GM13976 (cell line): ENCODE data around the gene FSTL5.

Experiments used
- DNase-seq: peaks from one replicate; pipeline ENCODE4 v3.0.0; 2012; ENCODE audit warnings: low spot score
- in situ Hi-C: fragments of 300-500 bp; cut with MboI; formaldehyde crosslinking; loops from one replicate; pipeline ENCODE4 v1.12.0; 2022; ENCODE audit warnings: low sequenced_read_pairs, mixed read lengths, inconsistent platforms; ENCODE audit not compliant: unreplicated experiment
- TF ChIP-seq, protein P1 (sequence below): IDR thresholded peaks from 2 replicates; pipeline ENCODE4 v1.5.1; 2012; ENCODE audit warnings: borderline replicate concordance, mild to moderate bottlenecking; ENCODE audit not compliant: insufficient read depth; ENCODE audit errors: extremely low read depth, missing control alignments, control extremely low read depth

FSTL5 gene

DNA sequence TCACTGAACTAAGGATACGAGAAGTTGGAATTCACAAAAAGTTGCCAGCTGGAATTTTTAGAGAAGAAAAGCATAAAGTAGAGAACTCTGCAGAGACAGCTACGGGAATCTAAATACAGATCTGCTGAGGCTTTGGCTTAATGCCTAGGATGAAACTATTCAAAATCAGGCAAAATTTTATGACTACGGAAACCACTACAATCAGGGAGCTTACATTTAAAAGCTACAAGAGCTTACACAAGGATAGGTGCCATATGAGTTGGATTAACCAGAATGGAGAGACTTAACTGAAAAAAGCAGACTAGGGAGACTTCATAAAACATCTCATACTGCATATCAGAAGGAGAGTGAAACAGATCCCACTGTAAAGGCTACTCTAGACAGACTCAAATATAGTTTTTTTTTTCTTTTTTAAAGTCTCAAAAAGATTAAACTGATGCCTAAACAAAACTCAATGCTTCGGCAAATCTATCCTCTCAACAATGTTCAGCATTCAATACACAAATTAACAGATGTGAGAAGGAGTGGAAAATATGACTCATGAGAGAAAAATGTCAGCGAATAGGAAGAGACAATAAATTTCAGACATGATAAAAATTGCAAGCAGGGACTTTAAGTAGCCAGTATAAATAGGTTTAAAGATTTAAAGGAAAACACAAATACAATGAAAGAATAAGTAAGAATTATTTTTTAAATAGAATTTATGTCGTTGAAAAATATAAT lies 586.1 kb downstream of the FSTL5 start:
- TF ChIP-seq, protein P1, sequence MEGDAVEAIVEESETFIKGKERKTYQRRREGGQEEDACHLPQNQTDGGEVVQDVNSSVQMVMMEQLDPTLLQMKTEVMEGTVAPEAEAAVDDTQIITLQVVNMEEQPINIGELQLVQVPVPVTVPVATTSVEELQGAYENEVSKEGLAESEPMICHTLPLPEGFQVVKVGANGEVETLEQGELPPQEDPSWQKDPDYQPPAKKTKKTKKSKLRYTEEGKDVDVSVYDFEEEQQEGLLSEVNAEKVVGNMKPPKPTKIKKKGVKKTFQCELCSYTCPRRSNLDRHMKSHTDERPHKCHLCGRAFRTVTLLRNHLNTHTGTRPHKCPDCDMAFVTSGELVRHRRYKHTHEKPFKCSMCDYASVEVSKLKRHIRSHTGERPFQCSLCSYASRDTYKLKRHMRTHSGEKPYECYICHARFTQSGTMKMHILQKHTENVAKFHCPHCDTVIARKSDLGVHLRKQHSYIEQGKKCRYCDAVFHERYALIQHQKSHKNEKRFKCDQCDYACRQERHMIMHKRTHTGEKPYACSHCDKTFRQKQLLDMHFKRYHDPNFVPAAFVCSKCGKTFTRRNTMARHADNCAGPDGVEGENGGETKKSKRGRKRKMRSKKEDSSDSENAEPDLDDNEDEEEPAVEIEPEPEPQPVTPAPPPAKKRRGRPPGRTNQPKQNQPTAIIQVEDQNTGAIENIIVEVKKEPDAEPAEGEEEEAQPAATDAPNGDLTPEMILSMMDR: no peak
- in situ Hi-C loops: no loop called here
- DNase-seq: no peak

DNA sequence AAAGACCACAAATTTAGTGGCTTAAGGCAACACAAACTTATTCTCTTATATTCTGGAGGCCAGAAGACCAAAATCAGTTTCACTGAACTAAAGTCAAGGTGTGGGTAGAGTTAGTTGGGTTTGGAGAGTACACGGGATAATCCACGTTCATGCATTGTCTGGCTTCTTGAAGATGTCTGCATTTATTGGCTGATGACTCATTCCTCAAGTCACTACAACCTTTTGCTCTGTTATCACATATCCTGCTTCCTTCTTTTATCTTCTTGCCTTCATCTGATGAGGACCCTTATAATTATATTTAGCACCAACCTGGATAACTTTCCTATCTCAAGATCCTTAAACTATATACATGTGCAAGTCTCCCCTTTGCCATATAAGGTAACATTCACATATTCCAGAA lies 590.0 kb downstream of the FSTL5 start:
- no peak for DNase-seq
- TF ChIP-seq, protein P1: no peak
- in situ Hi-C loops: no loop called here

DNA sequence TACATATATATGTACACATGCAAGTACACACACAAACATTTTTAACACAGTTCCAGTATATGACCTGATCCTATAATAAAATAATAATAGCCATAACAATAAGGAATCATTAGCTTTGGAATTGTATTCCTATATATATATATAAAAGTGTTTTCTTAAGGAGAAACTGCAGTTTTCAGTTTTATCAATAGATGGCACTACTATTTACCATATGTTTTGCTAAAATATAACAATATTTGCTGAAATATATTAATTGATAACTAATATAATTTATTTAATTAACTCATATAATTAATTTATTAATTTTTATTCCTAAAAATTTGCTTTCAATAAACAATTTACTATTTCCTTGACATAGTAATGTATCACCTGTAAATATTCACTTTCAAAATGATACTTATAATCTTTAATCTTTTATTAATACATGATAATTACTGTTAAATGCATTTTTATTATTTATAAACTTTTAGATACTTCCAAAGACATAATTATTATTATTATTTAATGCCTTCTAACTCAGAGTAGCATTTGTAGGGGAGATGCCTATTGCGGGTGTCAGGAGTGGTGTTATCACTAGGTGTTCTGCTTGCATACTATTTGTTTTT lies 599.5 kb downstream of the FSTL5 start:
- TF ChIP-seq, protein P1: no peak
- no peak for DNase-seq
- in situ Hi-C loops: no loop called here

DNA sequence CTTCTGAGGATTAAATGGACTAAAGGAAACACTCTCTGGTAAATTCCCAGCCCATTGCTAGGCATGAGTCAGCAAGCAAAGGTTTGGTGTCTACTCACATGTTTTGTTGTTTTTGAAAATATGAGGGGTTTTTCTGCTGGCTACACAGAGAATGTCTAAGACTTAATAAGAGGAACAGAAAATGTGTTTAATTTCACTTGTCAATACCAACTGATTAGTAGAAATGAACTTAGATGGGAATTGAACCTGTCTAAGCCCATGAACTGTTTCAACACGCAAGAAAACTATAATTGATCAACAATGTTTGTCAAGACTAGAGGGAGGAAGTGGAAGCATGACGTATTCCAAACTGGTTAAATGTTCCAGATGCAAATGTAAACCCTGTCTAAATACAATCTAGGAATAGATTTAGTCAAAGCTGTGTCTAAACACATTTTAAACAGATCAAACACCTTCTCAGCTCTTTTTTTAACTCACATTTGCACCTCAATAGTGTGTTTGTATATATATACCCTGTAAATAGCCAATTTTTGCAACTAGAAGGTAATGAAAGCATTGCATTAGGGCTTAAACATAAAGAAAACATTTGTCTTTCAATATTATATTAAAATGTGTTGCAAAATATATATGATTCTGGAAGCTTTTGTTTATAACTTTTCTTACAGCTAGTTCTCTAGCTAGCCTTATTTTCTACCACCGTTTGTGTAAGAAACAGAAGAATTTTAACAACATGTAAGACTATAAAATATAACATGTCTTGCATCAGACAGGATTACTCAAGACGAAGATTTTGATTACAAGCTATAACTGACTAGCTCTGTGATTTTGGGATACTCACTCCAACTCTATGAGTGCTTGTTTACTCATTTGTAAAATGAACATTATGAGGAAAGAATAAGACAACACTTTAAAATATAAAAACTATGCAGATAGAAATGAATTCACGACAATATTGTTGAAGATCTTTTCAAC lies 607.8 kb downstream of the FSTL5 start:
- in situ Hi-C loops: no loop called here
- TF ChIP-seq, protein P1: no peak
- peak; percentile 5 for DNase-seq

DNA sequence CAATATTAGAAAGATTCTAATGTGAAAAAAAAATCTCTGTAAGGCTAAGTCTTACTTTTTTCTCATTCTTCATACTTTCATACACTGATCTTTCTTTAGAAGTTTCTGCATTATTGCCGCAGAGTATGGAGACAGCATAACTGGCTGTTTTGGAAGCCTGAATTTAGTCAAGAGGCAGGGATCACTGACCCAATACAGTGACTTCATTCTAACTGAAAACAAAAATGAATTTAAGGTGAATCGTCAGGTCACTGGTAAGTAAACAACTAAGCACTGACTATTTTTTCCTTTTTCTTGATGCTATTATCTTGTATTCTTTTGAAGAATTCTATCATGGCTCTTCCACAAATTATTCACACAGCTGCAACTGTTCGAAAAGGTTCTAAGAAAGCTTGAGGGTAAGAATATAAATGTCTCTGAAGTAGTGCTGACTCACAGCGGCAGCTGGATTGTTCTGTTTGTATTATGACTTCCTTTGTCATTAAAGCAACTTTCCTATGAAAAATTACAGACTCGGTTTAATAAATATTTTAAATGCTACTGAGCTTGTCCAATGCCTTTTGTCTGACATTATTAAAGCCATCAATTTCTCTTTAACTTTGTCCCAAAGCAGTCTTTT lies 609.3 kb downstream of the FSTL5 start:
- TF ChIP-seq, protein P1: no peak
- in situ Hi-C loops: no loop called here
- no peak for DNase-seq

DNA sequence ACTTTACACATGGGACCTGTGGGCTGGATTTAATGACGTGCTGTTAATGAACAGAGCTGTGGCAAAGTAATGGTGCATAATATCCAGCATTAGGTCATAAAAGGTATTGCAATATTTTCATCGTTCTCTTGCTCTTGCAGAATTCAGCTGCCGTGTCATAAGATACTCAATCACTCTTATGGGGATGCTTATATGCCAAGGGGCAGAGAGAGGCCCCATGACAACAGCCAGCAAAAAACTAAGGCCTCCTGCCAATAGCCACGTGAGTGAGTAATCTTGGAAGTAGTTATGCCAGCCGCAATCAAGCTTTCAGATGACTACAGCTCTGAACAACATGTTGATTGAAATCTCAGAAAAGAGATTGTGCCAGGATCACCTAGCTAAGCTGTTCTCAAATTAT lies 616.9 kb downstream of the FSTL5 start:
- in situ Hi-C loops: no loop called here
- TF ChIP-seq, protein P1: no peak
- DNase-seq: no peak
